Measurements from ENCODE around the gene TSC22D1. TPM values are rescaled to one million over a fixed set of nuclear protein-coding genes. Genes with fewer than 3 reads are reported as not detected.

TSC22D1 gene
- total RNA-seq, 1 donor from 2014 or later, result 31.5 TPM

GRCh38 chr13:44435142-44435918, 140.8 kb downstream of the TSC22D1 start:
- DNase-seq (ENCODE audit: low spot score), result peak; percentile 97
- peak; percentile 75 for ATAC-seq

GRCh38 chr13:44434766-44435141, 141.4 kb downstream of the TSC22D1 start:
- ATAC-seq, result no peak
- no peak for DNase-seq (ENCODE audit: low spot score)

GRCh38 chr13:44433863-44434765, 142.0 kb downstream of the TSC22D1 start:
- no peak for DNase-seq (ENCODE audit: low spot score)
- no peak for ATAC-seq

- no peak for ATAC-seq
- no peak for DNase-seq (ENCODE audit: low spot score)
These were observed 143.5 kb downstream of the TSC22D1 start for GRCh38 chr13:44432650-44433049.

GRCh38 chr13:44431150-44431549, 145.0 kb downstream of the TSC22D1 start:
- ATAC-seq (peak; percentile 40), DNase-seq (ENCODE audit: low spot score) (no peak)

GRCh38 chr13:44429311-44429710, 146.8 kb downstream of the TSC22D1 start:
- no peak for DNase-seq (ENCODE audit: low spot score)
- ATAC-seq, result no peak

GRCh38 chr13:44426461-44426860, 149.7 kb downstream of the TSC22D1 start:
- no peak for ATAC-seq
- DNase-seq (ENCODE audit: low spot score), result no peak

- ATAC-seq, result no peak
- DNase-seq (ENCODE audit: low spot score), result no peak
These were observed 150.4 kb downstream of the TSC22D1 start for GRCh38 chr13:44425815-44426078.

GRCh38 chr13:44425041-44425814, 150.9 kb downstream of the TSC22D1 start:
- ATAC-seq, result no peak
- no peak for DNase-seq (ENCODE audit: low spot score)

- ATAC-seq (no peak), DNase-seq (ENCODE audit: low spot score) (no peak)
These were observed 152.3 kb downstream of the TSC22D1 start for GRCh38 chr13:44423824-44424223.

- ATAC-seq, result no peak
These were observed 153.1 kb downstream of the TSC22D1 start for GRCh38 chr13:44422755-44423643.

GRCh38 chr13:44421853-44422525, 154.1 kb downstream of the TSC22D1 start:
- DNase-seq (ENCODE audit: low spot score), result no peak
- ATAC-seq, result no peak

More at GRCh38 chr13:44422755-44423643, 153.1 kb downstream of the TSC22D1 start:
- DNase-seq (ENCODE audit: low spot score), result no peak

GRCh38 chr13:44420376-44421220, 155.5 kb downstream of the TSC22D1 start:
- DNase-seq (ENCODE audit: low spot score) (no peak), ATAC-seq (no peak)

GRCh38 chr13:44417876-44418275, 158.3 kb downstream of the TSC22D1 start:
- ATAC-seq (no peak), DNase-seq (ENCODE audit: low spot score) (no peak)

- DNase-seq (ENCODE audit: low spot score), result no peak
- no peak for ATAC-seq
These were observed 158.7 kb downstream of the TSC22D1 start for GRCh38 chr13:44417446-44417845.

GRCh38 chr13:44416744-44417143, 159.4 kb downstream of the TSC22D1 start:
- no peak for DNase-seq (ENCODE audit: low spot score)
- ATAC-seq, result no peak

GRCh38 chr13:44416301-44416700, 159.8 kb downstream of the TSC22D1 start:
- ATAC-seq (no peak), DNase-seq (ENCODE audit: low spot score) (no peak)

GRCh38 chr13:44415815-44416214, 160.3 kb downstream of the TSC22D1 start:
- ATAC-seq, result no peak

GRCh38 chr13:44414716-44415115, 161.4 kb downstream of the TSC22D1 start:
- DNase-seq (ENCODE audit: low spot score), result no peak
- ATAC-seq, result no peak

More at GRCh38 chr13:44415815-44416214, 160.3 kb downstream of the TSC22D1 start:
- no peak for DNase-seq (ENCODE audit: low spot score)

Data from left lobe of liver (tissue), 2 donors.